Esophagus muscularis mucosa (tissue), 3 donors: ENCODE results near the gene YWHAE.

Experiments
- CTCF ChIP-seq, 3 experiments: fragments of 200-600 bp in 2 of 3; fragments of 450-650 bp in 1 of 3; sonication (generic) in 2 of 3; IDR thresholded peaks; one replicate each; pipeline ENCODE4 v1.5.1; 2017 to 2019; ENCODE audit warnings: antibody characterized with exemption in 3 of 3, mild to moderate bottlenecking in 2 of 3, moderate library complexity in 1 of 3
- POLR2A ChIP-seq: fragments of 450-650 bp; IDR thresholded peaks from one replicate; pipeline ENCODE4 v1.6.1; 2017; ENCODE audit warnings: antibody characterized with exemption, moderate library complexity, mild to moderate bottlenecking, low read depth
- POLR2AphosphoS5 ChIP-seq, 2 donors: sonication (generic); formaldehyde crosslinking; IDR thresholded peaks; one replicate each; pipeline ENCODE4 v1.6.1; 2017; ENCODE audit warnings: antibody characterized with exemption in 2 of 2

GRCh38 chr17:1322480-1322879 lies 77.5 kb downstream of the YWHAE start:
- TF ChIP-seq CTCF (IDR thresholded peaks at IDR 0.05) (no peak), POLR2AphosphoS5 (IDR thresholded peaks at IDR 0.05) (no peak), POLR2A (no peak)
